ENCODE measurements around the gene GARIN3. TPM values are rescaled to one million over a fixed set of nuclear protein-coding genes. Genes with fewer than 3 reads are reported as not detected.

GARIN3 gene
- total and polyA plus RNA-seq, 2 donors (not counting 3 experiments of a cell fraction or from before 2014, with no cell fraction given): not detected

DNA sequence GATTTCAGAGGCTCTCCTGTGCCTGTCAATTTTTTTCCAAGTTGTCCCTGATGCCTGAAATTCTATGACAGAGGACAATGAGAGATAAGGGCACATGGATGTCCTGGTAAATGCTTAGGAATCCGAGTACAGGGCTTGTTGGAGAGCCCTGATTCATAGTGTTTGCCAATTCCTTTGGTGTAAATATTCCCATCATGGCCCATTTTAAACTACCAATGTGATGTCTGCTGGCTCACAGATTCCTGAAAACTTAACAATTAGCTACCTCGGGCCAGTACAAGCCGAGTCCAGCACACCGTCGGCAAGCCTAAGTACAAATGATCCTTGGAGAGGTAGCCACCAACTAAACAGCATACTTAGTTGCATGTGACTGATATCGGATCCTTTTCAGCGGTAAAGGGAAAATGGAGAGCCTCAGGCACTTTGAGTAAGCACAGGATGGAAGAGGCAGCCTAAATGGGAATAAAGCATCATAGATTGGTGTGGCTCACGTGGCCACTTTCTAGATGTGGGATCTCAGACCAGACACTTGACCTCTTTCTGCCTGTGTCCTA lies 18.1 kb upstream of the GARIN3 start:
- Histone ChIP-seq H3K9me3 (replicated peaks; ENCODE audit: control insufficient read depth, insufficient read depth, low read length) (no peaks in the 10 kb centered on the region), H3K4me1 (ENCODE audit: control insufficient read depth, extremely low read depth, insufficient read depth, low read length) (no peaks in the 10 kb centered on the region), H3K27ac (ENCODE audit: insufficient read depth, low read depth, low read length) (no peak overlapping the region), H2AFZ (ENCODE audit: low read depth, low read length) (no peak overlapping the region), H3K27me3 (ENCODE audit: control insufficient read depth in 2 of 2, insufficient read depth in 2 of 2, low read length in 2 of 2) (no peaks in the 10 kb centered on the region), H3K4me3 (replicated peaks in 1 of 3; ENCODE audit: insufficient read depth in 1 of 3, low read depth in 1 of 3, low read length in 3 of 3) (no peak overlapping the region), H4K20me1 (replicated peaks; ENCODE audit: control insufficient read depth, extremely low read depth, insufficient read depth, low read length) (no peaks in the 10 kb centered on the region), H3K79me2 (ENCODE audit: control insufficient read depth, insufficient read depth, low read length) (no peaks in the 10 kb centered on the region), H3K4me2 (ENCODE audit: insufficient read depth, low read length) (no peak overlapping the region), H3K9me1 (replicated peaks; ENCODE audit: control insufficient read depth, extremely low read depth, insufficient read depth, low read length) (no peaks in the 10 kb centered on the region), H3K9ac (replicated peaks; ENCODE audit: extremely low read depth, insufficient read depth, low read length) (no peak overlapping the region), H3K36me3 (ENCODE audit: control insufficient read depth in 2 of 2, extremely low read depth in 1 of 2, insufficient read depth in 2 of 2, low read length in 2 of 2) (no peaks in the 10 kb centered on the region)
- no TSS peak for BruUV-seq (replicated peaks)
- intact Hi-C loops (cut with micrococcal nuclease): no loop called here
- no peak for FAIRE-seq
- dilution Hi-C loops (cut with MboI; ENCODE audit: extremely low pct_ligation_motif_present, low sequenced_read_pairs): no loop called here
- DNase-seq (ENCODE audit: low read depth, low spot score): no peak
- ChIA-PET POLR2A (no interaction called here), CTCF (no interaction called here)
- TF ChIP-seq, protein P1, sequence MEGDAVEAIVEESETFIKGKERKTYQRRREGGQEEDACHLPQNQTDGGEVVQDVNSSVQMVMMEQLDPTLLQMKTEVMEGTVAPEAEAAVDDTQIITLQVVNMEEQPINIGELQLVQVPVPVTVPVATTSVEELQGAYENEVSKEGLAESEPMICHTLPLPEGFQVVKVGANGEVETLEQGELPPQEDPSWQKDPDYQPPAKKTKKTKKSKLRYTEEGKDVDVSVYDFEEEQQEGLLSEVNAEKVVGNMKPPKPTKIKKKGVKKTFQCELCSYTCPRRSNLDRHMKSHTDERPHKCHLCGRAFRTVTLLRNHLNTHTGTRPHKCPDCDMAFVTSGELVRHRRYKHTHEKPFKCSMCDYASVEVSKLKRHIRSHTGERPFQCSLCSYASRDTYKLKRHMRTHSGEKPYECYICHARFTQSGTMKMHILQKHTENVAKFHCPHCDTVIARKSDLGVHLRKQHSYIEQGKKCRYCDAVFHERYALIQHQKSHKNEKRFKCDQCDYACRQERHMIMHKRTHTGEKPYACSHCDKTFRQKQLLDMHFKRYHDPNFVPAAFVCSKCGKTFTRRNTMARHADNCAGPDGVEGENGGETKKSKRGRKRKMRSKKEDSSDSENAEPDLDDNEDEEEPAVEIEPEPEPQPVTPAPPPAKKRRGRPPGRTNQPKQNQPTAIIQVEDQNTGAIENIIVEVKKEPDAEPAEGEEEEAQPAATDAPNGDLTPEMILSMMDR (IDR thresholded peaks at IDR 0.05; ENCODE audit: extremely low read depth in 1 of 2, insufficient read depth in 1 of 2, low read depth in 1 of 2, low read length in 2 of 2): no peak
- TF ChIP-seq FOS (IDR thresholded peaks at IDR 0.05; ENCODE audit: borderline replicate concordance, insufficient read depth, low read length) (no peak), GATA2 (IDR thresholded peaks at IDR 0.05; ENCODE audit: insufficient read depth, insufficient read length, low read depth, low read length) (no peak)

DNA sequence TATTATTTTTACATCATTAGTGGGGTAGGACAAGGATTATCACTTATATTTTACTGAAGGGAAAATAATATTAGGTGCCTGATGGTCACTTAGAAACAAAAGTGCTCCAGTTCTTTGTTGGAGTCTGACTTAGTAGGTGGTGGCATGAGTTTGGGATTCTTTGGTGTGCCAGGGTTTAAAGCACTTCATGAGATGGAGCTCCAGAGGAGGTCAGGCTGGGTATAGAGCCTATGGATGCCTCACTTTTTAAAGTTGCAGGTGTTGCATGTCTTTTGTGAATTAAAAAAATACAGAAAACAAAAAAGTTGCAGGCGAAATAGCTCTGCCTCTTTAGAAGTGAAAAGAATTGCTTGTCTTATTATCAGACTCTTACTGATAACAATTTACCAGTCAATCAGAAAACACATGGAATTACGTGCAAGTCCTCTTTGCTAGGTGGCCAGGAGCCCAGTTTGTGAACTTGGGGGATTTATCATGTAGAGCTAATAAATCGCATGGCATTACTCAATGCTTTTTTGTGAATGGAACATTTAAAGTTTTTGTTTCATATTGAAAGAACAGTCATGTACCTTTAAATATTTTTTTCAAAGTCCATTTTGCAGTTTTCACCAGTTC lies 16.2 kb upstream of the GARIN3 start:
- Histone ChIP-seq H3K9me3 (replicated peaks; ENCODE audit: control insufficient read depth, insufficient read depth, low read length) (no peaks in the 10 kb centered on the region), H3K36me3 (ENCODE audit: control insufficient read depth in 2 of 2, extremely low read depth in 1 of 2, insufficient read depth in 2 of 2, low read length in 2 of 2) (no peaks in the 10 kb centered on the region), H3K27me3 (ENCODE audit: control insufficient read depth in 2 of 2, insufficient read depth in 2 of 2, low read length in 2 of 2) (no peaks in the 10 kb centered on the region), H4K20me1 (replicated peaks; ENCODE audit: control insufficient read depth, extremely low read depth, insufficient read depth, low read length) (no peaks in the 10 kb centered on the region), H3K9ac (replicated peaks; ENCODE audit: extremely low read depth, insufficient read depth, low read length) (no peak overlapping the region), H3K79me2 (ENCODE audit: control insufficient read depth, insufficient read depth, low read length) (no peaks in the 10 kb centered on the region), H3K4me1 (ENCODE audit: control insufficient read depth, extremely low read depth, insufficient read depth, low read length) (no peaks in the 10 kb centered on the region), H3K27ac (ENCODE audit: insufficient read depth, low read depth, low read length) (no peak overlapping the region), H3K4me2 (ENCODE audit: insufficient read depth, low read length) (no peak overlapping the region), H3K4me3 (replicated peaks in 1 of 3; ENCODE audit: insufficient read depth in 1 of 3, low read depth in 1 of 3, low read length in 3 of 3) (no peak overlapping the region), H3K9me1 (replicated peaks; ENCODE audit: control insufficient read depth, extremely low read depth, insufficient read depth, low read length) (no peaks in the 10 kb centered on the region), H2AFZ (ENCODE audit: low read depth, low read length) (no peak overlapping the region)
- FAIRE-seq (no peak), DNase-seq (ENCODE audit: low read depth, low spot score) (no peak)
- dilution Hi-C loops (cut with MboI; ENCODE audit: extremely low pct_ligation_motif_present, low sequenced_read_pairs): no loop called here
- BruUV-seq (replicated peaks): no TSS peak
- TF ChIP-seq JUN (IDR thresholded peaks at IDR 0.05; ENCODE audit: borderline replicate concordance, insufficient read depth, insufficient read length, low read depth) (no peak), EZH2 (IDR thresholded peaks at IDR 0.05; ENCODE audit: borderline replicate concordance, low read depth, low read length, severe bottlenecking) (no peak), FOS (IDR thresholded peaks at IDR 0.05; ENCODE audit: borderline replicate concordance, insufficient read depth, low read length) (no peak), MYC (IDR thresholded peaks at IDR 0.05; ENCODE audit: low read depth, low read length) (no peak), POLR2AphosphoS5 (IDR thresholded peaks at IDR 0.05; ENCODE audit: insufficient read depth, low read depth, low read length) (no peak), POLR2A (IDR thresholded peaks at IDR 0.05; ENCODE audit: low read depth, low read length) (no peak), GATA2 (IDR thresholded peaks at IDR 0.05; ENCODE audit: insufficient read depth, insufficient read length, low read depth, low read length) (no peak)
- TF ChIP-seq, protein P1 (IDR thresholded peaks at IDR 0.05; ENCODE audit: extremely low read depth in 1 of 2, insufficient read depth in 1 of 2, low read depth in 1 of 2, low read length in 2 of 2): no peak
- TF ChIP-seq, protein P2, sequence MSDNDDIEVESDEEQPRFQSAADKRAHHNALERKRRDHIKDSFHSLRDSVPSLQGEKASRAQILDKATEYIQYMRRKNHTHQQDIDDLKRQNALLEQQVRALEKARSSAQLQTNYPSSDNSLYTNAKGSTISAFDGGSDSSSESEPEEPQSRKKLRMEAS (IDR thresholded peaks at IDR 0.05; ENCODE audit: insufficient read depth, insufficient read length): no peak
- ChIA-PET CTCF (no interaction called here), POLR2A (no interaction called here)
- intact Hi-C loops (cut with micrococcal nuclease): no loop called here
